HEK293T (cell line): ENCODE data around the gene BRMS1L.

Experiments used
- ARNT ChIP-seq: fragments of 450-650 bp; IDR thresholded peaks from 2 replicates; pipeline ENCODE4 v1.6.1; 2017; ENCODE audit warnings: mild to moderate bottlenecking
- BHLHE40 ChIP-seq: fragments of 450-650 bp; IDR thresholded peaks from 2 replicates; pipeline ENCODE4 v1.6.1; 2016; ENCODE audit warnings: mild to moderate bottlenecking, moderate library complexity, borderline replicate concordance
- ELF4 ChIP-seq: fragments of 450-650 bp; IDR thresholded peaks from 2 replicates; pipeline ENCODE4 v1.6.1; 2017; ENCODE audit warnings: antibody characterized with exemption
- FOXK2 ChIP-seq: fragments of 450-650 bp; IDR thresholded peaks from 2 replicates; pipeline ENCODE4 v1.6.1; 2016; ENCODE audit warnings: mild to moderate bottlenecking
- FOXM1 ChIP-seq: fragments of 450-650 bp; IDR thresholded peaks from 2 replicates; pipeline ENCODE4 v1.6.1; 2017; ENCODE audit warnings: mild to moderate bottlenecking, borderline replicate concordance
- TARDBP ChIP-seq: fragments of 450-650 bp; IDR thresholded peaks from 2 replicates; pipeline ENCODE4 v1.6.1; 2016

DNA sequence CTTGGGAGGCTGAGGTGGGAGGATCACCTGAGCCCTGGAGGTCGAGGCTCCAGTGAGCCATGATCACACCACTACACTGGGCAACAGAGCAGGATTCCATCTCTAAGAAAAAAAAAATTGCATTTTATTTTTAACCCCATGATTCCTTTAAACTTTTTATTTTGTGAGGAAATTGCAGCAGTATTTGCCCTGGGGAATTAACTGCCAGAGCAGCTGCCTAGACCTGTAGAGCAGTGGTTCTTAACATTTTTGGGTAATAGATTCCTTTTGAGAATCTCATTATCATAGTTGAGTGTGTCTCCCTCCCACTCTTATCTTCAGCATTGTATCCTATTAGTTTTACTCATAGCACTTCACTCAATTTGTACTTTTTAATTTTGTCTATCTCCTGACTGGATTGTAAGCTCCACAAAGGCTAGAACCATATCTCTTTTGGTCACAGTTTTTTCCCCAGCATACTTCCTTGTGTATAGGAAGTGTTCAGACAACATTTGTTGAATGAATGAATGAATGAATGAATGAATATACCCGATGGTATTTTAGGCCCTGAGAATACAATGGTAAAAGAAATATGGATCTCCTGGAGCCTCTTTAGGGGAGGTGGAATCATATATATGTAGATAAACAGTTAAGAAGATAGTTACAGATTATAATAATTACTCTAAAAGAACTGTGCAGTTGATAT is 40.6 kb downstream of the BRMS1L start:
- TF ChIP-seq FOXK2 (no peak), TARDBP (no peak), ELF4 (no peak), FOXM1 (no peak), ARNT (no peak), BHLHE40 (no peak)
